Measurements from ENCODE around the gene THAP4. TPM values are rescaled to one million over a fixed set of nuclear protein-coding genes. Genes with fewer than 3 reads are reported as not detected.

Gene THAP4
- polyA plus RNA-seq, 4 donors: 35.4 to 101 (median 71.5) TPM

DNA sequence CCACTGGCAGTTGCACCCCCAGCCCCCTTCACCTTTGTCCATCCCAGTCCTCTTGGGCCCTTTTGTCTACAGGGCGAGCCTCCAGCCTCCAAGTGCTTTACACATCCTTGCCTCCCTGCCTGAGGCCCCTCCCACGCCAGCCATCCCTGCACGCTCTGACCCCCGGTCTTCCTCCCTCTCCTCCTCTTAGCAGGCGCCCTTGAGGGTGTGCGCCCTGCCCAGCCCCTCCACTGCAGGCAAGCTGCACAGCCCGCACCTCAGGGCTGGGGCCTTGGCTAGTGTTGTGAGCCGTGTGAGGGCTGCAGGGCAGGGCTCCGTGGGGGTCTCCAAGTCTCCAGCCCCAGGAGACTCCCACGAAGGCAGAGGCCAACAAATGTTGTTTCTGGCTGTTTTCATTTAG lies 71.5 kb downstream of the THAP4 start:
- DNase-seq (no peak), FAIRE-seq (no peak)
- no peak overlapping the region for H3K27ac ChIP-seq (ENCODE audit: low read depth in 1 of 3, low read length in 2 of 3)
- peaks cover 0 to 3% (median 0%) of the 10 kb centered on the region in 3 donors for H3K4me1 ChIP-seq (ENCODE audit: control insufficient read depth in 3 of 3, insufficient read depth in 2 of 3, low read depth in 1 of 3, low read length in 2 of 3)
- 73 to 78% (median 76%) methylated on average over 10 of the region's 10 CpGs for WGBS, 3 donors
- H3K36me3 ChIP-seq (ENCODE audit: control insufficient read depth in 3 of 3, insufficient read depth in 2 of 3, low read depth in 1 of 3, low read length in 3 of 3): peaks cover 0 to 13% (median 0%) of the 10 kb centered on the region in 3 donors
- H3K4me3 ChIP-seq (ENCODE audit: low read depth in 1 of 3, low read length in 3 of 3): no peak overlapping the region
- no peaks in the 10 kb centered on the region for H3K27me3 ChIP-seq (ENCODE audit: control insufficient read depth in 3 of 3, insufficient read depth in 3 of 3, low read length in 3 of 3)
- no peaks in the 10 kb centered on the region for H3K9me3 ChIP-seq (ENCODE audit: control insufficient read depth in 2 of 2, insufficient read depth in 1 of 2, low read depth in 1 of 2, low read length in 1 of 2)

DNA sequence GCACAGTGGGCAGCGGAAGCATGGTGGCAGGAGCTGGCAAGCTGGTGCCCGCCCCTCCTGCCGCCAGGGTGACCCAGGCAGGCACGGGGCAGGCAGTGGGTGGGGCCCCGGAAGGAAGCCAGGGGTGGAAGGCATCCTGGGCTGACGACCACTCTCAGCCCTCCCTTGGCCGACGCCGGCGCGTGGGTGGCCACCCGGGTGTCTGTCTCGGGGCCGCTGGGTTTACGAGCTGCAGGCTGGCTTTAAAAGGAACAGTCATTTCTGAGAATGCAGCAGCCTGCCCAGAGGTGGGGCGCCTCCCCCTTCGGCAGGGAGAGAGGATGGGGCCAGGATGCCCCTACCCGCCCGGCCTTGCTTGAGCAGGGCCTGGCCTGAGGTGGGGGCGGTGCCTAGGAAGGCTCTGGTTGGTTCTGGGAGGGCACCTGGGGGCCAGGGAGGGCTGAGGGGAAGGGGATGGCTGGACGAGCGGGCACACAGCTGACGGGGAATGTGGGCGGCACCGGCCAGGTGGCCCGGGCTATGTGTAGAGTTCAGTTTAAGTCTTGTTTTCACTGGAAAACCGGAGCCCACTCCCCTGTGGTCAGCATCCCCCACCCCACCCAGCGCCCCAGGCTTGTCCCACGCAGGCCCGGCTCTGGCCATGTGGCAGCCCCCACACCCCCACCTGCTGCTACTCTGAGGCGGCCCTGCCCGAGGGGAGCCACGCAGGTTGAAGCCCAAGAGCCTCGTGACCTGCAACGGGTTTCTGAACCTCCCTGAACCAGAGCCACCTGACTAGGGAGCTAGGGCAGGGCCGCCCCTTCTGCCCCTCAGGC lies 72.2 kb downstream of the THAP4 start:
- Histone ChIP-seq H3K27me3 (ENCODE audit: control insufficient read depth in 3 of 3, insufficient read depth in 3 of 3, low read length in 3 of 3) (peaks cover 0 to 6% (median 2%) of the 10 kb centered on the region in 3 donors), H3K4me3 (ENCODE audit: low read depth in 1 of 3, low read length in 3 of 3) (no peak overlapping the region), H3K27ac (ENCODE audit: low read depth in 1 of 3, low read length in 2 of 3) (no peak overlapping the region), H3K4me1 (ENCODE audit: control insufficient read depth in 3 of 3, insufficient read depth in 2 of 3, low read depth in 1 of 3, low read length in 2 of 3) (peaks cover under 1 to 5% (median 3%) of the 10 kb centered on the region in 3 donors), H3K36me3 (ENCODE audit: control insufficient read depth in 3 of 3, insufficient read depth in 2 of 3, low read depth in 1 of 3, low read length in 3 of 3) (peaks cover 0 to 13% (median 0%) of the 10 kb centered on the region in 3 donors), H3K9me3 (ENCODE audit: control insufficient read depth in 2 of 2, insufficient read depth in 1 of 2, low read depth in 1 of 2, low read length in 1 of 2) (no peaks in the 10 kb centered on the region)
- FAIRE-seq (no peak), DNase-seq (no peak)
- WGBS, 3 donors: 79 to 92% (median 86%) methylated on average over 29 to 36 of the region's 36 CpGs

DNA sequence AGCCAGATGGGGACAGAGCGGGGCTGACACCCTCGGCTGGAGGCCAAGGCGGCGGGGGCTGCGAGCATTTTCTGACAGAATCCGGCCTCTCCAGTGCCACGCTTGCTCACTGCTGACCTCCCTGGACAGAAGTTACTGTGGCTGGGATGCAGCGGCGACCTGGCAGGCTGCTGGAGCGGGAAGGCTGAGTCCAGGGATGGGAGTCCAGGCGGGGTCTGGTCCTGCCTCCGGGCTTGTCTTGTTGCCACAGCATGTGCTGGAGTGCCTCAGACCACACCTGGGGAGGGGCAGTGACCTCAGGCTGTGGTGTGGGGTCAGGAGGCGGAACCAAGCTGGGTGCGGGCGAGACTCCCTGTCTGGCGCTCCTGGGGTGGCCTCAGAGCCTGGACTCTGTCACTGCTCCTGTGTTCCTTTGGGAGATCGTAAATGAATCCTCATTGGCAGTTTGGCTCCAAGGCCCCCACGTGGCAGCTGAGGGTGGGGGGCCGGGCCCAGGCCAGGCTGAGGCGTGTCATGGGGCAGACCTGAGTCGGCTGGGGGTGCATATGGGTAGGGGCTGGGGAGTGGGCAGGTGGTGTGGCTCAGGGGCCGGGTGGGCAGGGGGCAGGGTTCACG lies 72.9 kb downstream of the THAP4 start:
- Histone ChIP-seq H3K27ac (ENCODE audit: low read depth in 1 of 3, low read length in 2 of 3) (no peak overlapping the region), H3K36me3 (ENCODE audit: control insufficient read depth in 3 of 3, insufficient read depth in 2 of 3, low read depth in 1 of 3, low read length in 3 of 3) (peaks cover 0 to 13% (median 0%) of the 10 kb centered on the region in 3 donors), H3K4me1 (ENCODE audit: control insufficient read depth in 3 of 3, insufficient read depth in 2 of 3, low read depth in 1 of 3, low read length in 2 of 3) (peaks cover 2 to 7% (median 3%) of the 10 kb centered on the region in 3 donors), H3K27me3 (ENCODE audit: control insufficient read depth in 3 of 3, insufficient read depth in 3 of 3, low read length in 3 of 3) (peaks cover 0 to 6% (median 2%) of the 10 kb centered on the region in 3 donors), H3K4me3 (ENCODE audit: low read depth in 1 of 3, low read length in 3 of 3) (no peak overlapping the region), H3K9me3 (ENCODE audit: control insufficient read depth in 2 of 2, insufficient read depth in 1 of 2, low read depth in 1 of 2, low read length in 1 of 2) (no peaks in the 10 kb centered on the region)
- FAIRE-seq: no peak
- WGBS, 3 donors: 78 to 84% (median 83%) methylated on average over 18 to 23 of the region's 23 CpGs
- peak in 1 of 2 donors; percentile 43 for DNase-seq

DNA sequence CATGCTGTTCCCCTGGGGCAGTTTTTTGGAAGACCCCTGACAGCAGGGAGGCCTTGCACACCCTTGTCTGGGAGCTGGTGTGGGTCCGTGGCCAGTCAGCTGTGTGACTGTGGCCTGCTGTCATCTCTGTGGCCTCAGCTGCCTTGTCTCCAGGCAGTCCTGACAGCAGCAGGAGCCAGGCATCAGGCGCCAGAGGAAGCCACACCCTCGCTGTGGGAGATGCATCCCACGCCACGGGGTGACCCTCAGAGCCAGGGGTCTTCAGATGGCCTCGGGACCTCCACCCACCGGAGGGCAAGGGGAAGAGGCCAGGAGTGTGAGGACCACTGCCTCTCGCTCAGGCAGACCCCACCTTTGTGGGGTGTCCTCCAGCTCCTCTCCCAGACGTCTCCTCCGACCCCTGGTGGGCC lies 73.4 kb downstream of the THAP4 start:
- H3K27me3 ChIP-seq (ENCODE audit: control insufficient read depth in 3 of 3, insufficient read depth in 3 of 3, low read length in 3 of 3): peaks cover 0 to 6% (median 2%) of the 10 kb centered on the region in 3 donors
- no peaks in the 10 kb centered on the region for H3K9me3 ChIP-seq (ENCODE audit: control insufficient read depth in 2 of 2, insufficient read depth in 1 of 2, low read depth in 1 of 2, low read length in 1 of 2)
- no peak for FAIRE-seq
- H3K4me1 ChIP-seq (ENCODE audit: control insufficient read depth in 3 of 3, insufficient read depth in 2 of 3, low read depth in 1 of 3, low read length in 2 of 3): peaks cover 2 to 7% (median 3%) of the 10 kb centered on the region in 3 donors
- H3K36me3 ChIP-seq (ENCODE audit: control insufficient read depth in 3 of 3, insufficient read depth in 2 of 3, low read depth in 1 of 3, low read length in 3 of 3): peaks cover 0 to 10% (median 0%) of the 10 kb centered on the region in 3 donors
- no peak for DNase-seq
- H3K4me3 ChIP-seq (ENCODE audit: low read depth in 1 of 3, low read length in 3 of 3): no peak overlapping the region
- WGBS, 3 donors: 69 to 73% (median 73%) methylated on average over 6 to 10 of the region's 10 CpGs
- H3K27ac ChIP-seq (ENCODE audit: low read depth in 1 of 3, low read length in 2 of 3): no peak overlapping the region

DNA sequence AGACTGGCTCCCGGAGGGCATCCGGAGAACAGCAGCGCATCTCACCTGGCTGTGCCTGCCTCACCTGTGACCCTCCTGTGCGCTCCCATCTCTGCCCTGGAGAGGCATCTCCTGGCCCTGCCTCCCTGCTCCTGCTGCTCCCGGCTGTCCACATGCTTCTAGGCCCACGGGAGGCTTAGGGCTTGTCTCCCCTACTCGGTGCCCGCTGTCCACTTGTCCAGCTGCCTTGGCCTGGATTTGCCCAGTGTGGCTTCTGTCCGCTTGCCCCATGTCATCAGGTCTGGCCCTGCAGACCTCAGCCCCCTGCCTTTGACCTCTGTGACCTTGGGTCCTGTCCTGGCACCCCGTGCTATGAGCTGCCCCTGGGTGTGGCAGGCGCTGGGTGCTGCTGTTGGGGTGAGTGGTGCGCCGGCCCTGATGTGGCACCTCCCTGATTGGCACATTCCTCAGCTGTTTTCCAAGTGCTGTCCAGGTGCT lies 73.9 kb downstream of the THAP4 start:
- H3K36me3 ChIP-seq (ENCODE audit: control insufficient read depth in 3 of 3, insufficient read depth in 2 of 3, low read depth in 1 of 3, low read length in 3 of 3): peaks cover 0 to 10% (median 0%) of the 10 kb centered on the region in 3 donors
- H3K4me3 ChIP-seq (ENCODE audit: low read depth in 1 of 3, low read length in 3 of 3): no peak overlapping the region
- no peaks in the 10 kb centered on the region for H3K9me3 ChIP-seq (ENCODE audit: control insufficient read depth in 2 of 2, insufficient read depth in 1 of 2, low read depth in 1 of 2, low read length in 1 of 2)
- H3K4me1 ChIP-seq (ENCODE audit: control insufficient read depth in 3 of 3, insufficient read depth in 2 of 3, low read depth in 1 of 3, low read length in 2 of 3): peaks cover 2 to 7% (median 3%) of the 10 kb centered on the region in 3 donors
- 70 to 81% (median 80%) methylated on average over 10 to 13 of the region's 13 CpGs for WGBS, 3 donors
- H3K27ac ChIP-seq (ENCODE audit: low read depth in 1 of 3, low read length in 2 of 3): no peak overlapping the region
- FAIRE-seq (no peak), DNase-seq (no peak)
- peaks cover 0 to 10% (median 2%) of the 10 kb centered on the region in 3 donors for H3K27me3 ChIP-seq (ENCODE audit: control insufficient read depth in 3 of 3, insufficient read depth in 3 of 3, low read length in 3 of 3)

DNA sequence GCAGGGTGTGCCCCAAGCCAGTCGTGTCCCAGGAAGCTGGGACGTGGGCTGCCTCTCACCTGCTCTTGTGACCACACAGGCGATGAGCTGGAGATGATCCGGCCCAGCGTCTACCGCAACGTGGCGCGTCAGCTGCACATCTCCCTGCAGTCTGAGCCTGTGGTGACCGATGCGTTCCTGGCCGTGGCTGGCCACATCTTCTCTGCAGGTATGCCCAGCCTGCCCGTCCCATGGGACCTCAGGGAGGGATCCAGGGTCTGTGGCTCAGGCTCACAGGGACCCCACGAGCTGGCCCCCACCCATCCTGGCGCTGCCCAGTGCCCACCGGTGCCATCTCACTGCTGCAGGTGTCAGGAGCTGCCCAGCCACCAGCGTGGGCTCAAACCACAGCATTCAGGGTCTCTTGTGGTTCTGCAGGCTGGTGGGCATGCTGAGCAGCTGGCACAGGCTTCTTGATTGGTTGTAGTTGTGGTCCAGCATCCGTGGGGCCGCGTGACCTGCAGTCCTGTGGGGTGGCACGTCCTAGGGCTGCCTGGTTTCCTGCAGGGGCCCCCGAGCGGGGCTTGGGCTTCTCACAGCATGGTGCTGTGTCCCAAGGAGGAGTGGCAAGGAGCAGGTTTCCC lies 74.6 kb downstream of the THAP4 start:
- Histone ChIP-seq H3K4me3 (ENCODE audit: low read depth in 1 of 3, low read length in 3 of 3) (no peak overlapping the region), H3K27me3 (ENCODE audit: control insufficient read depth in 3 of 3, insufficient read depth in 3 of 3, low read length in 3 of 3) (peaks cover 0 to 12% (median 2%) of the 10 kb centered on the region in 3 donors), H3K4me1 (ENCODE audit: control insufficient read depth in 3 of 3, insufficient read depth in 2 of 3, low read depth in 1 of 3, low read length in 2 of 3) (peaks cover 2 to 7% (median 3%) of the 10 kb centered on the region in 3 donors), H3K36me3 (ENCODE audit: control insufficient read depth in 3 of 3, insufficient read depth in 2 of 3, low read depth in 1 of 3, low read length in 3 of 3) (peaks cover 0 to 10% (median 0%) of the 10 kb centered on the region in 3 donors), H3K27ac (ENCODE audit: low read depth in 1 of 3, low read length in 2 of 3) (no peak overlapping the region), H3K9me3 (ENCODE audit: control insufficient read depth in 2 of 2, insufficient read depth in 1 of 2, low read depth in 1 of 2, low read length in 1 of 2) (no peaks in the 10 kb centered on the region)
- DNase-seq (no peak), FAIRE-seq (no peak)
- WGBS, 3 donors: 83 to 85% (median 85%) methylated on average over 23 of the region's 23 CpGs

DNA sequence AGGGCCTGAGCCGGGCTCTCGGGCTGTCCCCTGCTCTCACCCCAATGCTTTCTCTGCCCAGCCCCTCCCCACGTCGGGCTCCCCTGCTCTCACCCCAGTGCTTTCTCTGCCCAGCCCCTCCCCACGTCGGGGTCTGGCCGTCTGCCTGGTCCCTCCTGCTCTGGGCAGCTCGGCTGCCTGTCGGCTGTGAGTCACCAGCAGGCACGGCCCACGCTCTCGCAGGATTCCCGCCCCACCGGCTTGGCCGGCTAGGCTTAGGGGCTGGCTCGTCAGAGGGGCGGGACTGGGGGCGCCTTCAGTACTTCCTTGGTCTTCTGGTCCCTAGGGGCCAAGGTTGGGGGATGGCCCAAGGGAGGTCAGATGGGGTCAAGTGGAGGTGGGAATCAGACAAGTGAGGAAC lies 75.1 kb downstream of the THAP4 start:
- H3K4me1 ChIP-seq (ENCODE audit: control insufficient read depth in 3 of 3, insufficient read depth in 2 of 3, low read depth in 1 of 3, low read length in 2 of 3): peaks cover 2 to 7% (median 3%) of the 10 kb centered on the region in 3 donors
- no peak overlapping the region for H3K27ac ChIP-seq (ENCODE audit: low read depth in 1 of 3, low read length in 2 of 3)
- no peak for DNase-seq
- H3K36me3 ChIP-seq (ENCODE audit: control insufficient read depth in 3 of 3, insufficient read depth in 2 of 3, low read depth in 1 of 3, low read length in 3 of 3): peaks cover 0 to 10% (median 0%) of the 10 kb centered on the region in 3 donors
- peaks cover 0 to 2% of the 10 kb centered on the region in 2 donors for H3K9me3 ChIP-seq (ENCODE audit: control insufficient read depth in 2 of 2, insufficient read depth in 1 of 2, low read depth in 1 of 2, low read length in 1 of 2)
- no peak overlapping the region for H3K4me3 ChIP-seq (ENCODE audit: low read depth in 1 of 3, low read length in 3 of 3)
- WGBS, 3 donors: 40 to 44% (median 40%) methylated on average over 16 to 18 of the region's 18 CpGs
- no peak for FAIRE-seq
- H3K27me3 ChIP-seq (ENCODE audit: control insufficient read depth in 3 of 3, insufficient read depth in 3 of 3, low read length in 3 of 3): peaks cover 0 to 15% (median 2%) of the 10 kb centered on the region in 3 donors

DNA sequence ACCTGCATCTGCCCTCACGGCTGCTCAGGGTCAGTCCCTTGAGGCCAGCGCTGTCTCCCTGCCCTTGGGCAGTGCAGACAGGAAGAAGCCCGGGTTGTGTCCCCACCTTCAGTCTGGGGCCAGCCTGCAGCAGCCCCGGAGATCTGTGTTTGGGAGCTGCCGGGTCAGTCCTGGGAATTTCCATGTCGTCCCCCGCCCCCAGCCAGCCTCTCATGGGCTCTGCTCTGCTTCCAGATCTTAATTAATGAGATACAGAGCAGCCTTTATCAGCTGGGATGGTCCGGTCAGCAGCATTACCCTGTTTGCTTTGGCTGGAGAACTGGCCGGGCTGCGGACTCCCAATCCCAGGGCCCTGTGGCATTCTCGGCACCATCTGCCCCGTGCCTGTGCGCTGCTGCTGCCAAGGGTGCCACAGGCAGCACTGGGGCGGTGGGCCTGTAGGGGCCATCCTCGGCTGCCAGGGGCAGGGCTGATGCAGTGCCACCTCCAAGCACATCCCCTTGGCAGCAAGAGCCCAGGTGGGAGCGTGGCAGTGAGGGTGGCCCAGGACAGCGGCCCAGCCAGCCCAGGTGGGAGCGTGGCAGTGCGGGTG lies 76.0 kb downstream of the THAP4 start:
- peaks cover 0 to 16% (median 2%) of the 10 kb centered on the region in 3 donors for H3K27me3 ChIP-seq (ENCODE audit: control insufficient read depth in 3 of 3, insufficient read depth in 3 of 3, low read length in 3 of 3)
- peaks cover 2 to 7% (median 3%) of the 10 kb centered on the region in 3 donors for H3K4me1 ChIP-seq (ENCODE audit: control insufficient read depth in 3 of 3, insufficient read depth in 2 of 3, low read depth in 1 of 3, low read length in 2 of 3)
- DNase-seq (no peak), FAIRE-seq (no peak)
- H3K9me3 ChIP-seq (ENCODE audit: control insufficient read depth in 2 of 2, insufficient read depth in 1 of 2, low read depth in 1 of 2, low read length in 1 of 2): peaks cover 0 to 7% of the 10 kb centered on the region in 2 donors
- H3K27ac ChIP-seq (ENCODE audit: low read depth in 1 of 3, low read length in 2 of 3): no peak overlapping the region
- H3K4me3 ChIP-seq (ENCODE audit: low read depth in 1 of 3, low read length in 3 of 3): no peak overlapping the region
- 58 to 80% (median 67%) methylated on average over 15 to 19 of the region's 19 CpGs for WGBS, 3 donors
- peaks cover 0 to 10% (median 0%) of the 10 kb centered on the region in 3 donors for H3K36me3 ChIP-seq (ENCODE audit: control insufficient read depth in 3 of 3, insufficient read depth in 2 of 3, low read depth in 1 of 3, low read length in 3 of 3)
